Stomach smooth muscle (tissue), 2 donors: Measurements from ENCODE around the gene MAP3K19.

Experiments
- H3K27ac ChIP-seq: one replicate; pipeline ENCODE4 v1.7.0; 2013; ENCODE audit warnings: mild to moderate bottlenecking, low read length, inconsistent platforms
- H3K27me3 ChIP-seq, 2 donors: one replicate each; pipeline ENCODE4 v1.7.0; 2013; ENCODE audit warnings: low read length in 2 of 2; ENCODE audit not compliant: insufficient read depth in 2 of 2, control insufficient read depth in 1 of 2
- H3K36me3 ChIP-seq, 2 donors: one replicate each; pipeline ENCODE4 v1.7.0; 2013; ENCODE audit warnings: low read length in 2 of 2; ENCODE audit not compliant: control insufficient read depth in 2 of 2, insufficient read depth in 2 of 2
- H3K4me1 ChIP-seq: one replicate; pipeline ENCODE4 v1.7.0; 2013; ENCODE audit warnings: low read length; ENCODE audit not compliant: control insufficient read depth, insufficient read depth
- H3K4me3 ChIP-seq, 2 donors: one replicate each; pipeline ENCODE4 v1.7.0; 2013; ENCODE audit warnings: low read length in 2 of 2
- H3K9ac ChIP-seq, 2 donors: one replicate each; pipeline ENCODE4 v1.7.0; 2013; ENCODE audit warnings: low read length in 2 of 2, mild to moderate bottlenecking in 1 of 2
- H3K9me3 ChIP-seq, 2 donors: one replicate each; pipeline ENCODE4 v1.7.0; 2013; ENCODE audit warnings: low read length in 2 of 2; ENCODE audit not compliant: control insufficient read depth in 2 of 2
- donor health status: healthy.
- donor health status: Pancreatic carcinoma.

Gene MAP3K19

DNA sequence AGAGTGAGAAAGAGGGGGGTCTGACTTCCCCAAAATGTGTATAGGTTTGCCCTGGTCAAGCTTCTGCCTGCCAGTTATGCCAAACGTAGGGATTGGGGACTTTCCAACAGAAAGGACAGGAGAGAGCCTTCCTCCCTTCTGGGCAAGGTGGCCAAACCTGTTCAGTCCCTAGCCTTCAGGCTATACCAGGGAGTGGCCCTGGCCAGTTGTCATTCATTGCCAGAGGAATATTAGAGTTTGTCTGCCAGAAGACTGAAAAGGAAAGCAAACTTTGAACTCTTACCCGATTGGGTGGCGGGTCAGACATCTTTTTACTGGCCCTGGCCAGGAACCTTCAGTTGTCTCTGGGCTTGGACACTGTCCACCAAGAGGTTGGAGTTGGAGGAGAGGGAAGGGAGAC is 27.0 kb upstream of the MAP3K19 start:
- no peaks in the 10 kb centered on the region for H3K27me3 ChIP-seq
- H3K27ac ChIP-seq: no peak overlapping the region
- no peaks in the 10 kb centered on the region for H3K9me3 ChIP-seq
- peaks cover 3% of the 10 kb centered on the region for H3K4me1 ChIP-seq
- no peak overlapping the region for H3K9ac ChIP-seq
- H3K4me3 ChIP-seq: peak overlapping the region in 1 of 2 donors; percentile 3
- H3K36me3 ChIP-seq: no peaks in the 10 kb centered on the region

DNA sequence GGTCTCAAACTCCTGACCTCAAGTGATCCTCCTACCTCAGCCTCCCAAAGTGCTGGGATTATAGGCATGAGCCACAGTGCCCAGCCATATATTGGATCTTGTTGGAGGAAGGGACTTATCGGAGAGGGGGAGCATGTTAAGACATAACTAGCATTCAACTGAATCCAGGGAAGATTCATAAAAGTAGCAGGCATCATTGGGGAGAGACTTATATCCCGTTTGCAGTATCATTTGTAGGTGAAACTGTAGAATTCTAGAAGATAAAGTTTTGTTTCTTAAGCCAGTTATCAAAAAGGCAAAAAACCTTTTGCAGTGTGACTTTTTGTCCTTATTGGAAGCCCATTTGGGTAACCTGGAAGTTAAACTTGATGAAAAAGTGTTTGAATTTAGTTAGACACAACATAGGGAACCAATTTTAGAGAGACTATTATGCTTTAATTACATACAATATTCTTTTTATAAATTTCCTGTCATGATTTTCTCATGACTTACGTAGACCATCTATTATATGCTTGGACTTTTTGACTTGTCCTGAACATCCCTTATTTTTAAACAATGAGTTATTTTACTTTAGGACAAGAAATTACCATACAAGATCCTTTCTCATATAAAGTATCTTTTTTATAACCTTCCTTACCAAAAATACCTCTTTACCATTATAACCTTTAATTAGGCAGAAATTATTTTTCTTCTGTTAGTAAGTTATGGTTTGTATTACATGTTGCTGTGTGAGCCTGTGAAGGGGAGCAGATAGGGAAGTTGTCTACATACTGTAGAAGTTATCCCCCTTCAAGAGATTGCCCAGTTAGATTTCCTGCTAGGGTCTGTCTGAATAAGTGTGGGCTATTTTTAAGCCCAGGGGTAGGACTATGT is 25.1 kb upstream of the MAP3K19 start:
- no peaks in the 10 kb centered on the region for H3K27me3 ChIP-seq
- H3K4me3 ChIP-seq: no peak overlapping the region
- peaks cover 3% of the 10 kb centered on the region for H3K4me1 ChIP-seq
- no peaks in the 10 kb centered on the region for H3K36me3 ChIP-seq
- H3K27ac ChIP-seq: no peak overlapping the region
- no peak overlapping the region for H3K9ac ChIP-seq
- H3K9me3 ChIP-seq: no peaks in the 10 kb centered on the region

DNA sequence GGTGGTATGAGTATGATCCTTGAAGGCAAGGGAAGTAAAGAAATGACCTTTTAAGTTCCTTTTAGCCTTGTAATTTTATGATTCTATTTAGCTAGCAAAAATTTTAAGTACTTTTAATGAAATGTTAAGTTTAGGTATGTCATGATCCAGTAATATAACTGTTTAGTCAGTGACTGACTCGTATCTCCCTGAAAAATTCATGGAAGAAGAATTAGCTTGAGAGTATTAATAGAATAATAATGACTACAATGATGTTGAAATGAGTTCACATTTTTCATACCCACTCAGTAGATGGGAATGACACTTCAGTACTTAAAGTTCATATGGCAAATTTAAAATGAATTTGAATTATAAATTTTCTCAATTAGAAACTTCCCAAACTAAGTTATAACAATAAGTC is 19.5 kb upstream of the MAP3K19 start:
- H3K4me1 ChIP-seq: no peaks in the 10 kb centered on the region
- H3K4me3 ChIP-seq: no peak overlapping the region
- H3K36me3 ChIP-seq: peaks cover 0 to 4% of the 10 kb centered on the region in 2 donors
- H3K9me3 ChIP-seq: no peaks in the 10 kb centered on the region
- no peak overlapping the region for H3K27ac ChIP-seq
- no peaks in the 10 kb centered on the region for H3K27me3 ChIP-seq
- no peak overlapping the region for H3K9ac ChIP-seq

DNA sequence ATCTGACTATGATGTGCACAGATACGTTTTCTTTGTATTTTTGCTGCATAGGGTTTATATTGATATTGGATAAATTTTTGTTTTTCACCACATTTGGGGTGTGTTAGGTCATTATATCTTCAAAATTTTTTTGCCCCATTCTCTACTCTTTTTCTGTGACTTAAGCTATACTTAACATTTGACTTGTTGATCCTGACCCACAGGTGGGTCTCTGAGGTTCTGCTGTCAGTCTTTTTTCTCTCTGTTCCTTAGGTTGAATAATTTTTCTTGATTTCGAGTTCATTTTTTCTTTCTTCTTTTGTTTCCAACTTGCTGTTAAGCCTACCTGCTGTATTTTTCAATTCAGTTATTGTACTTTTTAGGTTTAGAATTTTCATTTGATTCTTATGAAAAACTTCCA is 16.9 kb upstream of the MAP3K19 start:
- Histone ChIP-seq H3K27ac (no peak overlapping the region), H3K27me3 (no peaks in the 10 kb centered on the region), H3K4me1 (no peaks in the 10 kb centered on the region), H3K9ac (no peak overlapping the region), H3K4me3 (no peak overlapping the region), H3K36me3 (peaks cover 0 to 4% of the 10 kb centered on the region in 2 donors), H3K9me3 (no peaks in the 10 kb centered on the region)

DNA sequence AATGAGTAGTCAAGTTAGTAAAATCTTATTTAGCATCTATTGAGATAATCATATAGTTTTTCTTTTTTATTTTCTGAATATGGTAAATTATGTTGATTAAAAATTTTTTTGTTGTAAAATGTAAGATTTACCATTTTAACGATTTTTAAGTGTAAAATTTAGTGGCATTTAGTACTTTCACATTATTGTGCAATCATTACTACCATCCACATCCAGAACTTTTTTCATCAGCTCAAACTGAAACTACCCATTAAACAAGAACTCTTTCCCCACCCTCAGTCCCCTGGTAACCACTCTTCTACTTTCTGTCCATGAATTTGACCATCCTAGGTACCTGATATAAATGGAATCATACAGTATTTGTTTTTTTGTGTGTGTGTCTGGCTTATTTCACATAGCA is 16.0 kb upstream of the MAP3K19 start:
- no peaks in the 10 kb centered on the region for H3K27me3 ChIP-seq
- no peaks in the 10 kb centered on the region for H3K4me1 ChIP-seq
- H3K27ac ChIP-seq: no peak overlapping the region

DNA sequence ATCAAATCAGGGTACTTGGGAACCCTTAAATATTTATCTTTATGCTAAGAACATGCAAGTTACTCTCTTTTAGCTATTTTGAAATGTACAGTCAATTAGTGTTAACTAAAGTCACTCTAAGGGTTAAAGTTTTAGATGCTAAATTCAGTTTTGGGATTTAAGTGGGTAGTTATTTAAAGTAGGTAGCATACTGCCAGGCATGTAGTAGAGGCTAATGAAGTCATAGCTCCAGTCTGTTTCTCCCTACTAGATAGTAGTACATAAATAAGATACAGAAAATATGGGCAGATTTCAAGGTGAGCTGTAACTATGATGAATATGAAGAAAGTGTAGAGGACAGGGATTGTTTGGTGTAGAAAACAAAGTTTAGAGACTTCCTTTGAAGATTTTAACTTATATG is 12.3 kb upstream of the MAP3K19 start:
- H3K36me3 ChIP-seq: peaks cover 0 to 4% of the 10 kb centered on the region in 2 donors
- H3K4me1 ChIP-seq: no peaks in the 10 kb centered on the region
- H3K27me3 ChIP-seq: no peaks in the 10 kb centered on the region
- H3K9ac ChIP-seq: no peak overlapping the region
- no peaks in the 10 kb centered on the region for H3K9me3 ChIP-seq
- no peak overlapping the region for H3K27ac ChIP-seq
- no peak overlapping the region for H3K4me3 ChIP-seq

More for the DNA sequence above, 16.0 kb upstream of the MAP3K19 start:
- Histone ChIP-seq H3K36me3 (peaks cover 0 to 4% of the 10 kb centered on the region in 2 donors), H3K9ac (no peak overlapping the region), H3K9me3 (no peaks in the 10 kb centered on the region), H3K4me3 (no peak overlapping the region)

DNA sequence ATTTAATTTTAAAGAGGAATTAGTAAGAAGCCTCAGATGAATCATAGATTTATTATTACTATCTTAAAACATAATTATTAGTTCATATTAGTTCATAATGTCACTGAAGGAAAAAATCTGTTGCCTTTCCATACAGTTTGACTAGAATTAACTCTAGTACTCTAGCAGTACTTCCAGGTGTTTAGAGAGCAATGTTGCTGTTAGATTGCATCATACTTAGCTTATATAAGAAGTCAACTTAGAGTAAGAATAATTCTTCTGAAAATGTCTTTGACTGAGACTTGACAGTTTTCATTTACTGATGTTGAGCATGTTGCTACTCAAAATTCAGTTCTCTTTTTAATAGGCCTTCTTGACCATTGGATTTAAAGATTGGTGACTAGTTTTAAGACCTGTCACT is 9.5 kb upstream of the MAP3K19 start:
- Histone ChIP-seq H3K36me3 (peaks cover 0 to 2% of the 10 kb centered on the region in 2 donors), H3K9ac (no peak overlapping the region), H3K4me3 (no peak overlapping the region), H3K9me3 (no peaks in the 10 kb centered on the region), H3K27me3 (no peaks in the 10 kb centered on the region), H3K4me1 (peaks cover 6% of the 10 kb centered on the region), H3K27ac (no peak overlapping the region)

DNA sequence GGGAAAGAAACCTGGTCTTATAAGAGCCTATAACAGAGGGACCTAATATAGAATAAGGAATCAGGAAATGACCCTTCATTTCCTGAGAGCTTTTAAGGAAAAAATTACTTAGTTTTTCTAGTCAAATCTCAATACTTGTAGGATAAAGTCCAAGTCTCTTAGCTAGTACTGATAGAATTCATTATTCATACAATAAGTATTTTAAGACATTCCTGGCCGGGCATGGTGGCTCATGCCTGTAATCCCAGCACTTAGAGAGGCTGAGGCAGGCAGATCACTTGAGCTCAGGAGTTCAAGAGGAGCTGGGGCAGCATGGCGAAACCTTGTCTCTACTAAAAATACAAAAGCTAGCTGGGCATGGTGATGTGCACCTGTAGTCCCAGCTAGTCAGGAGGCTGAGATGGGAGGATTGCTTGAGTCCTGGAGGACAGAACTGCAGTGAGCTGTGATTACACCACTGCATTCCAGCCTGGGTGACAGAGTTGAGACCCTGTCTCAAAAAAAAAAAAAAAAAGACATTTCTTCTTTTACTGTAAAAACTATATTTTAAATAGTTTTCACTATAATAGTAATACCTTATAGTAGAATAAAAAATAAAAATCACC is 8.0 kb upstream of the MAP3K19 start:
- H3K36me3 ChIP-seq: no peaks in the 10 kb centered on the region
- H3K4me3 ChIP-seq: no peak overlapping the region
- no peak overlapping the region for H3K9ac ChIP-seq
- no peak overlapping the region for H3K27ac ChIP-seq
- H3K9me3 ChIP-seq: no peaks in the 10 kb centered on the region
- no peaks in the 10 kb centered on the region for H3K27me3 ChIP-seq
- peaks cover 6% of the 10 kb centered on the region for H3K4me1 ChIP-seq

DNA sequence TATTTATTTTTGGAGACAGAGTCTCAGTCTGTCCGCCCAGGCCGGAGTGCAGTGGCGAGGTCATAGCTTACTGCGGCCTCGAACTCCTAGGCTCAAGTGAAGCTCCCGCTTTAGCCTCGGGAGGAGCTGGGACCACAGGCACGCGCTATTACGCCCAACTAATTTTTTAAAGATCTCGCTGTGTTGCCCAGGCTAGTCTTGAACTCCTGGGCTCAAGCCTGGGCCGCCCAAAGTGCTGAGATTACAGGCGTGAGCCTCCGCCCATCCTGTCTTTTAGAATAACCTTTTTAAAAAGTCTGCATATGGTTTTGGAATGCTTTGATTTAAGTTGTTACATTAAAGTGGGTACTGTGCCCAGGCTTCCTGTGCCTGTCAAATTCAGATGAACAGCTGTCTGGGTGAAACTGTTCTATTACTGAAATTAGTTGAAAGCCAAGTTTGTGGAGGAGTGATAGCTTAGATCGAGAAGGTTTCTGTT is 5.8 kb upstream of the MAP3K19 start:
- peak overlapping the region; percentile 97 to 99 for H3K4me3 ChIP-seq
- H3K4me1 ChIP-seq: peaks cover 6% of the 10 kb centered on the region
- H3K36me3 ChIP-seq: no peaks in the 10 kb centered on the region
- peak overlapping the region; percentile 96 for H3K27ac ChIP-seq
- H3K9ac ChIP-seq: peak overlapping the region; percentile 99
- H3K27me3 ChIP-seq: no peaks in the 10 kb centered on the region
- H3K9me3 ChIP-seq: no peaks in the 10 kb centered on the region

DNA sequence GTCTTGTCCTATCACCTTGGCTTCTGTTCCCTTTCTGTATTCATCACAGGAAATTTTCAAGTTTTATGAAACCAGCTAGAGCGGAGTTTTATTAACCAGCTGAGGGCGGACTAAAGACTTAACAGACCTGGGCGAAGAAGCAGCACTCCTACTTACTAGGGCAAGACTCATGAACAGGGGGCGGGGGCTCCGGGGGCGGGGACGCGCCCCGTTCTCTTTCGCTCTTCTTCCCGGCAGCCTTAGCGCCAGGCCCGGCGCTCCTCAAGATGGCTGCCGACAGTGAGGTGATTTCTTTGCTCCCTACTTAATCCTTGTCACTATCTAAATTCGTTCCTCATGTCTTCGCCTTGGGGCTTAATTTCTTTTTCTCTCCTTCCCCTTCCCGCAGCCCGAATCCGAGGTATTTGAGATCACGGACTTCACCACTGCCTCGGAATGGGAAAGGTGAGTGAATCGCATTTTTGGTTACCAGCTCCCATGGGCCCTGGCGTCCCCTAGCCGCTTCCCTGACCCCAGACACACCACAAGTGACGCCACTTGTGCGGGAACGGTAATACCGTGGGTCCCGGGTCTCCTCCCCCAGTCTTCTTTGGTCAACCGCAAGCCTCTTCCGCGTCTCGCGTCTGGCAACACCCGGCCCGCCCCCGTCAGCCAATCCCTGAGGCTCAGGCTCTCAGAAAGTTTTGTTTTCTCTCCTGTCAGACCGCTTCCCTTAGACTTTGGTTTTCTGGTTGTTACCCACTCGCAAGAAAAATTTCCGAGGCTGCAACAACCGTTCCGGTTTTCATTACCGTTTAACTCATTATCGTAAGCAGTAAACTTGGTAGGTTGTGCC is 5.0 kb upstream of the MAP3K19 start, which contains the start of gene RAB3GAP1:
RAB3GAP1 (plus strand) TSS at position 251 of the 835 bp plus-strand sequence; CDS start at position 267, 16 bp downstream.
- Histone ChIP-seq H3K27me3 (no peaks in the 10 kb centered on the region), H3K27ac (peak within 1 kb of the TSS; percentile 96), H3K9ac (peak within 1 kb of the TSS; percentile 99), H3K36me3 (no peaks in the 10 kb centered on the region), H3K4me1 (peaks cover 6% of the 10 kb centered on the region), H3K9me3 (no peaks in the 10 kb centered on the region), H3K4me3 (peak within 1 kb of the TSS; percentile 97 to 99)
